ENCODE measurements around the gene ETV2. TPM values are rescaled to one million over a fixed set of nuclear protein-coding genes. Genes with fewer than 3 reads are reported as not detected.

The ETV2 gene
- total RNA-seq, 1 donor, result 0.36 TPM

GRCh38 chr19:35693422-35693821, 51.9 kb downstream of the ETV2 start:
- Histone ChIP-seq H3K4me2 (ENCODE audit: insufficient read depth, low read length) (no peak overlapping the region), H3K79me2 (ENCODE audit: insufficient read depth, low read length) (no peaks in the 10 kb centered on the region), H4K20me1 (ENCODE audit: insufficient read depth, low read length) (no peaks in the 10 kb centered on the region), H3K9me3 (ENCODE audit: low read depth, low read length) (no peaks in the 10 kb centered on the region), H3K27ac (ENCODE audit: low read depth, low read length) (no peak overlapping the region), H2AFZ (ENCODE audit: low read length) (no peak overlapping the region), H3K36me3 (ENCODE audit: insufficient read depth, low read length) (no peaks in the 10 kb centered on the region), H3K4me1 (ENCODE audit: insufficient read depth, low read length) (no peaks in the 10 kb centered on the region), H3K4me3 (ENCODE audit: insufficient read depth, low read length) (no peak overlapping the region), H3K27me3 (ENCODE audit: insufficient read depth, low read length) (no peaks in the 10 kb centered on the region)
- TF ChIP-seq CTCF (IDR thresholded peaks at IDR 0.05; ENCODE audit: extremely low read depth, low read depth, low read length), result no peak
- no peak for DNase-seq (ENCODE audit: insufficient read length, low spot score, missing footprints)

GRCh38 chr19:35693835-35694599, 52.5 kb downstream of the ETV2 start:
- no peaks in the 10 kb centered on the region for H3K9me3 ChIP-seq (ENCODE audit: low read depth, low read length)
- H3K4me3 ChIP-seq (ENCODE audit: insufficient read depth, low read length), result no peak overlapping the region
- H3K27me3 ChIP-seq (ENCODE audit: insufficient read depth, low read length), result no peaks in the 10 kb centered on the region
- H3K4me2 ChIP-seq (ENCODE audit: insufficient read depth, low read length), result no peak overlapping the region
- TF ChIP-seq CTCF (IDR thresholded peaks at IDR 0.05; ENCODE audit: extremely low read depth, low read depth, low read length), result peak; percentile 99
- no peaks in the 10 kb centered on the region for H3K36me3 ChIP-seq (ENCODE audit: insufficient read depth, low read length)
- DNase-seq (ENCODE audit: insufficient read length, low spot score, missing footprints), result peak; percentile 97
- no peak overlapping the region for H3K27ac ChIP-seq (ENCODE audit: low read depth, low read length)
- H3K4me1 ChIP-seq (ENCODE audit: insufficient read depth, low read length), result no peaks in the 10 kb centered on the region
- no peaks in the 10 kb centered on the region for H4K20me1 ChIP-seq (ENCODE audit: insufficient read depth, low read length)
- H3K79me2 ChIP-seq (ENCODE audit: insufficient read depth, low read length), result no peaks in the 10 kb centered on the region
- H2AFZ ChIP-seq (ENCODE audit: low read length), result no peak overlapping the region

Other genes with a start within 250 kb of the ETV2 start
- gene FFAR2, start 193.5 kb upstream of the ETV2 start, total RNA-seq, result not detected in 2 replicates
- gene KRTDAP, start 151.3 kb upstream of the ETV2 start, total RNA-seq, result not detected in 2 replicates
- gene DMKN, start 128.1 kb upstream of the ETV2 start, total RNA-seq, result 24.2 and 30.9 TPM in 2 replicates
- gene SBSN, start 113.4 kb upstream of the ETV2 start, total RNA-seq, result 4.7 and 12.1 TPM in 2 replicates
- gene GAPDHS, start 108.3 kb upstream of the ETV2 start, total RNA-seq, result not detected in 2 replicates
- 93.1 and 98.8 TPM in 2 replicates for gene TMEM147, start 96.1 kb upstream of the ETV2 start, total RNA-seq
- not detected in 2 replicates for gene ATP4A, start 78.1 kb upstream of the ETV2 start, total RNA-seq
- gene PMIS2, start 55.6 kb upstream of the ETV2 start, total RNA-seq, result not detected in 2 replicates
- gene HAUS5, start 29.0 kb upstream of the ETV2 start, total RNA-seq, result 3.2 and 4.7 TPM in 2 replicates
- 36.2 and 45.2 TPM in 2 replicates for gene RBM42, start 12.7 kb upstream of the ETV2 start, total RNA-seq
- 123 and 185 TPM in 2 replicates for gene COX6B1, start 6.6 kb downstream of the ETV2 start, total RNA-seq
- gene UPK1A, start 24.8 kb downstream of the ETV2 start, total RNA-seq, result not detected in 2 replicates
- not detected in 2 replicates for gene ZBTB32, start 62.8 kb downstream of the ETV2 start, total RNA-seq
- 6.5 and 6.8 TPM in 2 replicates for gene KMT2B, start 76.3 kb downstream of the ETV2 start, total RNA-seq
- gene IGFLR1, start 100.7 kb downstream of the ETV2 start, total RNA-seq, result 0.72 and 0.88 TPM in 2 replicates
- gene U2AF1L4, start 103.7 kb downstream of the ETV2 start, total RNA-seq, result 5.8 and 8.8 TPM in 2 replicates
- 8.8 and 11.6 TPM in 2 replicates for gene PSENEN, start 103.9 kb downstream of the ETV2 start, total RNA-seq
- 9.0 and 13.6 TPM in 2 replicates for gene LIN37, start 106.8 kb downstream of the ETV2 start, total RNA-seq
- 9.1 and 14.5 TPM in 2 replicates for gene HSPB6, start 115.3 kb downstream of the ETV2 start, total RNA-seq
- gene PROSER3, start 116.4 kb downstream of the ETV2 start, total RNA-seq, result 5.8 and 6.2 TPM in 2 replicates
- 2.2 and 2.4 TPM in 2 replicates for gene ARHGAP33, start 133.8 kb downstream of the ETV2 start, total RNA-seq
- gene PRODH2, start 171.1 kb downstream of the ETV2 start, total RNA-seq, result not detected in 2 replicates
- not detected in 2 replicates for gene NPHS1, start 210.8 kb downstream of the ETV2 start, total RNA-seq
- gene KIRREL2, start 215.2 kb downstream of the ETV2 start, total RNA-seq, result not detected in 2 replicates
- 2.1 and 3.6 TPM in 2 replicates for gene APLP1, start 226.8 kb downstream of the ETV2 start, total RNA-seq

All from osteoblast (primary cell).